HG03354 (cell line): ENCODE measurements around the gene UPK1A.
"Not testable (repeated sequence)": the region's sequence is repeated elsewhere in the genome, so short reads cannot be mapped to it uniquely, and the experiment has no call there.

Experiments used
- ATAC-seq: cut with Tn5 transposase; IDR thresholded peaks from one replicate; pipeline ENCODE4 v1.9.1; 2021; ENCODE audit warnings: mild to moderate bottlenecking; ENCODE audit not compliant: unreplicated experiment, poor library complexity, severe bottlenecking

Gene UPK1A

GRCh38 chr19:35673121-35673804, 6.9 kb downstream of the UPK1A start:
- ATAC-seq, result no peak

- ATAC-seq, result no peak
These were observed 9.3 kb downstream of the UPK1A start for GRCh38 chr19:35675589-35676140.

- ATAC-seq, result no peak
These were observed 23.5 kb downstream of the UPK1A start for GRCh38 chr19:35689836-35690235.

- ATAC-seq, result not testable (repeated sequence)
These were observed 24.8 kb downstream of the UPK1A start for GRCh38 chr19:35691106-35691505.

GRCh38 chr19:35692010-35692409, 25.7 kb downstream of the UPK1A start:
- ATAC-seq, result no peak

- ATAC-seq, result no peak
These were observed 27.1 kb downstream of the UPK1A start for GRCh38 chr19:35693422-35693821.

- peak; percentile 82 for ATAC-seq
These were observed 27.7 kb downstream of the UPK1A start for GRCh38 chr19:35693835-35694599.

GRCh38 chr19:35695895-35696422, 29.6 kb downstream of the UPK1A start:
- no peak for ATAC-seq

GRCh38 chr19:35696835-35697234, 30.5 kb downstream of the UPK1A start:
- no peak for ATAC-seq

GRCh38 chr19:35702223-35703012, 36.1 kb downstream of the UPK1A start:
- ATAC-seq, result peak; percentile 96

GRCh38 chr19:35703343-35703742, 37.0 kb downstream of the UPK1A start:
- no peak for ATAC-seq

GRCh38 chr19:35704218-35704617, 37.9 kb downstream of the UPK1A start, which contains the start of gene ZBTB32:
TSS of gene ZBTB32 (plus strand) at chr19:35704558. CDS start at chr19:35714627, 10,069 bp downstream.
- no peak for ATAC-seq

GRCh38 chr19:35708391-35708790, 42.1 kb downstream of the UPK1A start:
- no peak for ATAC-seq

GRCh38 chr19:35710784-35711723, 44.7 kb downstream of the UPK1A start:
- peak; percentile 42 for ATAC-seq

- ATAC-seq, result no peak
These were observed 46.5 kb downstream of the UPK1A start for GRCh38 chr19:35712567-35713505.

- no peak for ATAC-seq
These were observed 47.2 kb downstream of the UPK1A start for GRCh38 chr19:35713506-35713850.

GRCh38 chr19:35713904-35714495, 47.7 kb downstream of the UPK1A start:
- ATAC-seq, result no peak
